K562 (cell line): ENCODE measurements around the gene COLQ. TPM values are rescaled to one million over a fixed set of nuclear protein-coding genes. Genes with fewer than 3 reads are reported as not detected.

Experiments
- ATAC-seq: fragments of 200-7000 bp; cut with Tn5 transposase; 3 replicates; pipeline ENCODE4 v1.9.1; 2020; ENCODE audit warnings: moderate library complexity
- BruUV-seq: library from RNA; stranded (reverse); fragments of 400-500 nt; replicated peaks from 2 replicates; lab custom pipeline; 2021; lab: Mats Ljungman, UMichigan
- CTCF ChIA-PET: fragments of 300-600 bp; formaldehyde crosslinking; extraction: SDS; loops from one replicate; lab custom pipeline; 2021; ENCODE audit warnings: low intra/inter-chr PET ratio; lab: Yijun Ruan, JAX
- POLR2A ChIA-PET: fragments of 300-600, 350-650 bp; sonication (Branson Sonifier 250); formaldehyde crosslinking; extraction: SDS; loops from one replicate; lab custom pipeline; 2021; ENCODE audit warnings: antibody characterized with exemption, inconsistent platforms; lab: Yijun Ruan, JAX
- DNase-seq, 4 experiments: peaks; one replicate each; pipeline versions ENCODE4 v3.0.0 to v3.0.0-alpha.2; 2011 to 2018; ENCODE audit warnings: low spot score in 3 of 4, mixed read lengths in 3 of 4; ENCODE audit errors: extremely low read depth in 1 of 4
- FAIRE-seq: peaks from 2 replicates; lab custom pipeline; 2011; peaks lifted over from hg19 to GRCh38; lab: Jason Lieb, UNC
- H2AFZ ChIP-seq: 2 replicates; pipeline ENCODE4 v1.6.0; 2011; ENCODE audit warnings: low read depth, low read length, control low read depth, inconsistent platforms
- H3K27ac ChIP-seq: fragments of 200-600 bp; 3 replicates; pipeline ENCODE4 v1.8.0; 2011; ENCODE audit warnings: low read depth, mild to moderate bottlenecking, control low read depth, inconsistent platforms, low read length, moderate library complexity, mixed read lengths; ENCODE audit errors: extremely low read depth
- H3K27me3 ChIP-seq, 2 experiments: fragments of 300-600 bp in 1 of 2; 2 replicates in 1 of 2; 3 replicates in 1 of 2; pipeline versions ENCODE4 v1.6.0 to v1.8.0; 2011; ENCODE audit warnings: inconsistent platforms in 2 of 2, low read length in 2 of 2, mild to moderate bottlenecking in 1 of 2, mixed read lengths in 1 of 2, moderate library complexity in 1 of 2; ENCODE audit not compliant: control insufficient read depth in 2 of 2, insufficient read depth in 2 of 2
- H3K36me3 ChIP-seq: fragments of 300-600 bp; 3 replicates; pipeline ENCODE4 v1.8.0; 2011; ENCODE audit warnings: mild to moderate bottlenecking, low read length, inconsistent platforms; ENCODE audit not compliant: control insufficient read depth, insufficient read depth
- H3K4me1 ChIP-seq, 2 experiments: fragments of 200-600 bp in 1 of 2; replicated peaks in 1 of 2; 2 replicates in 1 of 2; 3 replicates in 1 of 2; pipeline versions ENCODE4 v1.5.1 to v1.8.0; 2011; ENCODE audit warnings: inconsistent platforms in 2 of 2, low read length in 2 of 2, mild to moderate bottlenecking in 1 of 2, mixed read lengths in 1 of 2, moderate library complexity in 1 of 2; ENCODE audit not compliant: control insufficient read depth in 2 of 2, insufficient read depth in 2 of 2
- H3K4me2 ChIP-seq: 2 replicates; pipeline ENCODE4 v1.6.1; 2011; ENCODE audit warnings: low read length, control low read depth, inconsistent platforms, mixed read lengths; ENCODE audit not compliant: insufficient read depth
- H3K4me3 ChIP-seq: fragments of 200-600 bp; sonication (generic), shearing (Covaris generic); 2 replicates; pipeline ENCODE4 v1.5.1; 2016; ENCODE audit warnings: control low read depth, inconsistent platforms
- H3K79me2 ChIP-seq: fragments of 200-600 bp; 3 replicates; pipeline ENCODE4 v1.8.0; 2011; ENCODE audit warnings: low read length, inconsistent platforms; ENCODE audit not compliant: control insufficient read depth, insufficient read depth
- H3K9ac ChIP-seq, 2 experiments: 2 replicates each; pipeline versions ENCODE4 v1.6.0 to v1.6.1; 2011; ENCODE audit warnings: low read depth in 2 of 2, low read length in 2 of 2, control low read depth in 1 of 2, inconsistent platforms in 1 of 2, mild to moderate bottlenecking in 1 of 2, mixed read lengths in 1 of 2; ENCODE audit not compliant: insufficient read depth in 1 of 2
- H3K9me1 ChIP-seq: one replicate; pipeline ENCODE4 v1.6.0; 2011; ENCODE audit warnings: inconsistent platforms, mild to moderate bottlenecking, low read length, moderate library complexity; ENCODE audit not compliant: control insufficient read depth, insufficient read depth
- H3K9me3 ChIP-seq: replicated peaks from 2 replicates; pipeline ENCODE4 v1.5.1; 2011; ENCODE audit warnings: low read depth, low read length, inconsistent platforms; ENCODE audit not compliant: control insufficient read depth, insufficient read depth
- H4K20me1 ChIP-seq: replicated peaks from 2 replicates; pipeline ENCODE4 v1.6.1; 2011; ENCODE audit warnings: low read length, inconsistent platforms, mixed read lengths; ENCODE audit not compliant: control insufficient read depth, insufficient read depth
- ETS2 ChIP-seq: IDR thresholded peaks from 2 replicates; pipeline ENCODE4 v1.6.1; 2016; ENCODE audit warnings: borderline replicate concordance, missing genetic modification characterization, mild to moderate bottlenecking, moderate library complexity, missing compliant biosample characterization; ENCODE audit not compliant: poor library complexity, severe bottlenecking
- FUS ChIP-seq: fragments of 200-400 bp; formaldehyde crosslinking; optimal IDR thresholded peaks from 2 replicates; pipeline ENCODE3; 2017; ENCODE audit warnings: low read depth, low read length
- MBD1 ChIP-seq: fragments of 250-450 bp; sonication (Bioruptor Pico); IDR thresholded peaks from 2 replicates; pipeline ENCODE4 v1.8.0; 2022; ENCODE audit warnings: inconsistent platforms
- SRSF9 ChIP-seq: fragments of 200-400 bp; formaldehyde crosslinking; IDR thresholded peaks from 2 replicates; pipeline ENCODE4 v1.6.1; 2017; ENCODE audit warnings: low read depth, low read length, borderline replicate concordance
- ZNF830 ChIP-seq: fragments of 250-450 bp; sonication (Bioruptor Pico); IDR thresholded peaks from 2 replicates; pipeline ENCODE4 v1.5.0; 2021; ENCODE audit warnings: mild to moderate bottlenecking
- WGBS: fragments of 100-300 bp; shearing (Covaris generic); methylation state at CpG from one replicate; pipeline ENCODE4 v1.1.6; 2016; ENCODE audit warnings: low coverage, mixed read lengths; ENCODE audit not compliant: insufficient coverage; ENCODE audit errors: missing lambda C conversion rate; 5-methylcytosine and 5-hydroxymethylcytosine counted together
- in situ Hi-C: fragments of 300-500 bp; cut with MboI; formaldehyde crosslinking; loops from 4 replicates; pipeline ENCODE4 v1.15.0; 2018; ENCODE audit warnings: inconsistent platforms, mixed read lengths
- intact Hi-C: fragments of 100-400 bp; cut with micrococcal nuclease; formaldehyde crosslinking; loops from 2 replicates; pipeline ENCODE4 v1.14.2; 2022
- polyA plus RNA-seq, 8 experiments: library from polyadenylated mRNA; depleted of rRNA in 4 of 8; stranded (reverse) in 5 of 8; unstranded in 3 of 8; fragments of >200 nt; fragmentation: Nextera tagmentation in 2 of 8; fragmentation: Illumina TruSeq in 1 of 8; extraction: Ambion mirVana in 2 of 8; extraction: Trizol in 1 of 8; gene quantifications; 2 replicates each; pipeline versions ENCODE4 v1.2.1 to v1.2.3, GENCODE V29; 2011 to 2014; ENCODE audit warnings: inconsistent platforms in 1 of 8, missing spikeins in 1 of 8
- total RNA-seq, 7 experiments: library from RNA; depleted of rRNA in 6 of 7; stranded (reverse); fragments of >200 nt in 6 of 7; fragmentation: Illumina TruSeq in 2 of 7; extraction: Trizol in 2 of 7; gene quantifications; 2 replicates each; pipeline versions ENCODE4 v1.2.1 to v1.2.3, GENCODE V29; 2011 to 2021; ENCODE audit warnings: low replicate concordance in 1 of 7
- TF ChIP-seq, protein P1 (sequence below): IDR thresholded peaks from 2 replicates; pipeline ENCODE4 v1.6.1; 2011; ENCODE audit not compliant: insufficient read length; ENCODE audit errors: extremely low read depth
- TF ChIP-seq, protein P2 (sequence below): fragments of 250-450 bp; sonication (Bioruptor Pico); IDR thresholded peaks from 2 replicates; pipeline ENCODE4 v1.6.1; 2021; ENCODE audit warnings: mild to moderate bottlenecking
- TF ChIP-seq, protein P3 (sequence below): fragments of 250-450 bp; sonication (Bioruptor Pico); IDR thresholded peaks from 2 replicates; pipeline ENCODE4 v1.4.0; 2020; ENCODE audit warnings: mild to moderate bottlenecking, moderate library complexity, borderline replicate concordance

The COLQ gene
- total and polyA plus RNA-seq, 9 of the 15 experiments (the other 6 are each of a cell fraction or from before 2014, with no cell fraction given): 0.04 to 0.36 (median 0.27) TPM; not detected in 4

DNA sequence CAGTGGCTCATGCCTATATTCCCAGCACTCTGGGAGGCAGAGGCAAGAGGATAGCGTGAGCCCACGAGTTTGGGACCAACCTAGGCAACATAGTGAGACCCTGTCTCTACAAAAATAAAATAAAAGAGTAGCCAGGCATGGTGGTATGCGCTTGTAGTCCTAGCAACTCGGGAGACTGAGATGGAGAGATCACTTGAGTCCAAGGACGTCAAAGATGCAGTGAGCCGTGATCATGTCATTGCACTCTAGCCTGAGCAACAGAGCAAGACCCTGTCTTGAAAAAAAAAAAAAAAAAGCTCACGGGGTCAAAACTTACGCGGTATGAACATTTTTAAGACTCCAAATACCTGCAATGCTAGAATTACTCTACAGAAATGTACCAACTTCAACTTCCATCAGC lies 37.1 kb upstream of the COLQ start:
- Histone ChIP-seq H3K27ac (no peak overlapping the region), H3K4me2 (no peak overlapping the region), H3K9ac (no peak overlapping the region), H3K4me1 (peaks cover 0 to 6% of the 10 kb centered on the region in 2 experiments; a peak in 2 of 5 replicates), H3K9me3 (no peaks in the 10 kb centered on the region), H3K79me2 (no peaks in the 10 kb centered on the region), H3K9me1 (no peaks in the 10 kb centered on the region), H3K36me3 (peaks cover 15% of the 10 kb centered on the region; the same call in 2 of the 3 replicates), H4K20me1 (no peaks in the 10 kb centered on the region), H2AFZ (no peak overlapping the region), H3K4me3 (no peak overlapping the region), H3K27me3 (no peaks in the 10 kb centered on the region)
- 73% methylated on average over 9 of the region's 9 CpGs for WGBS
- FAIRE-seq (no peak), ATAC-seq (no peak), DNase-seq (no peak)
- no TSS peak for BruUV-seq
- CTCF ChIA-PET: interaction anchor here (0.8 to 1.5 kb wide), 3 partner anchors 181 to 318 kb away, joined by 3 to 9 read pairs (median 3); no protein-coding TSS in a partner anchor
- POLR2A ChIA-PET: interaction anchor here (0.6 to 0.7 kb wide), 2 partner anchors 8 to 63 kb away, joined by 3 to 4 read pairs; no protein-coding TSS in a partner anchor
- in situ Hi-C loops (no loop called here), intact Hi-C loops (loop anchor here (5.0 kb wide), 4 partner anchors 156 to 631 kb away; no protein-coding TSS in a partner anchor)
- TF ChIP-seq FUS (no peak), MBD1 (CRISPR knock-in tag) (no peak), ETS2 (no peak), SRSF9 (no peak), ZNF830 (CRISPR knock-in tag) (no peak)
- TF ChIP-seq, protein P1, sequence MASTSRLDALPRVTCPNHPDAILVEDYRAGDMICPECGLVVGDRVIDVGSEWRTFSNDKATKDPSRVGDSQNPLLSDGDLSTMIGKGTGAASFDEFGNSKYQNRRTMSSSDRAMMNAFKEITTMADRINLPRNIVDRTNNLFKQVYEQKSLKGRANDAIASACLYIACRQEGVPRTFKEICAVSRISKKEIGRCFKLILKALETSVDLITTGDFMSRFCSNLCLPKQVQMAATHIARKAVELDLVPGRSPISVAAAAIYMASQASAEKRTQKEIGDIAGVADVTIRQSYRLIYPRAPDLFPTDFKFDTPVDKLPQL: no peak
- TF ChIP-seq, protein P2, sequence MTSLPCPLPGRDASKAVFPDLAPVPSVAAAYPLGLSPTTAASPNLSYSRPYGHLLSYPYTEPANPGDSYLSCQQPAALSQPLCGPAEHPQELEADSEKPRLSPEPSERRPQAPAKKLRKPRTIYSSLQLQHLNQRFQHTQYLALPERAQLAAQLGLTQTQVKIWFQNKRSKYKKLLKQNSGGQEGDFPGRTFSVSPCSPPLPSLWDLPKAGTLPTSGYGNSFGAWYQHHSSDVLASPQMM (CRISPR knock-in tag): no peak
- TF ChIP-seq, protein P3, sequence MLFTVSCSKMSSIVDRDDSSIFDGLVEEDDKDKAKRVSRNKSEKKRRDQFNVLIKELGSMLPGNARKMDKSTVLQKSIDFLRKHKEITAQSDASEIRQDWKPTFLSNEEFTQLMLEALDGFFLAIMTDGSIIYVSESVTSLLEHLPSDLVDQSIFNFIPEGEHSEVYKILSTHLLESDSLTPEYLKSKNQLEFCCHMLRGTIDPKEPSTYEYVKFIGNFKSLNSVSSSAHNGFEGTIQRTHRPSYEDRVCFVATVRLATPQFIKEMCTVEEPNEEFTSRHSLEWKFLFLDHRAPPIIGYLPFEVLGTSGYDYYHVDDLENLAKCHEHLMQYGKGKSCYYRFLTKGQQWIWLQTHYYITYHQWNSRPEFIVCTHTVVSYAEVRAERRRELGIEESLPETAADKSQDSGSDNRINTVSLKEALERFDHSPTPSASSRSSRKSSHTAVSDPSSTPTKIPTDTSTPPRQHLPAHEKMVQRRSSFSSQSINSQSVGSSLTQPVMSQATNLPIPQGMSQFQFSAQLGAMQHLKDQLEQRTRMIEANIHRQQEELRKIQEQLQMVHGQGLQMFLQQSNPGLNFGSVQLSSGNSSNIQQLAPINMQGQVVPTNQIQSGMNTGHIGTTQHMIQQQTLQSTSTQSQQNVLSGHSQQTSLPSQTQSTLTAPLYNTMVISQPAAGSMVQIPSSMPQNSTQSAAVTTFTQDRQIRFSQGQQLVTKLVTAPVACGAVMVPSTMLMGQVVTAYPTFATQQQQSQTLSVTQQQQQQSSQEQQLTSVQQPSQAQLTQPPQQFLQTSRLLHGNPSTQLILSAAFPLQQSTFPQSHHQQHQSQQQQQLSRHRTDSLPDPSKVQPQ (CRISPR knock-in tag): no peak
